Panc1 (cell line): ENCODE data around the gene CLDN7. TPM values are rescaled to one million over a fixed set of nuclear protein-coding genes. Genes with fewer than 3 reads are reported as not detected.

ENCODE experiments used
- ATAC-seq: fragments of 200-7000 bp; cut with Tn5 transposase; 2 replicates; pipeline ENCODE4 v1.9.1; 2020; ENCODE audit warnings: mild to moderate bottlenecking, moderate library complexity
- BruUV-seq: library from RNA; stranded (reverse); fragments of 400-500 nt; replicated peaks from 2 replicates; lab custom pipeline; 2021; lab: Mats Ljungman, UMichigan
- CTCF ChIA-PET: fragments of 300-600 bp; sonication (Branson Sonifier 250); formaldehyde crosslinking; loops from one replicate; lab custom pipeline; 2022; ENCODE audit warnings: antibody characterized with exemption; lab: Charles Lee
- POLR2A ChIA-PET: fragments of 300-600 bp; sonication (Branson Sonifier 250); formaldehyde crosslinking; loops from one replicate; lab custom pipeline; 2022; ENCODE audit warnings: antibody characterized with exemption; lab: Charles Lee
- DNase-seq: peaks from one replicate; pipeline ENCODE4 v3.0.0-alpha.2; 2010; ENCODE audit warnings: low read depth, low spot score
- H3K27ac ChIP-seq: 2 replicates; pipeline ENCODE4 v1.5.1; 2011; ENCODE audit warnings: mild to moderate bottlenecking, low read length, inconsistent platforms
- H3K27me3 ChIP-seq: fragments of 200-500 bp; sonication (Bioruptor generic); 2 replicates; pipeline ENCODE4 v1.6.0; 2014; ENCODE audit warnings: low read length, inconsistent platforms; ENCODE audit not compliant: control insufficient read depth, insufficient read depth
- H3K36me3 ChIP-seq: fragments of 200-500 bp; sonication (Bioruptor generic); 2 replicates; pipeline ENCODE4 v1.5.1; 2014; ENCODE audit warnings: inconsistent platforms, mild to moderate bottlenecking, low read length, moderate library complexity; ENCODE audit not compliant: control insufficient read depth, insufficient read depth
- H3K4me1 ChIP-seq: 2 replicates; pipeline ENCODE4 v1.5.1; 2011; ENCODE audit warnings: inconsistent platforms, mild to moderate bottlenecking, low read length, moderate library complexity; ENCODE audit not compliant: control insufficient read depth, insufficient read depth
- H3K4me3 ChIP-seq, 2 experiments: 2 replicates each; pipeline ENCODE4 v1.5.1; 2011 to 2012; ENCODE audit warnings: low read depth in 2 of 2, low read length in 2 of 2, mild to moderate bottlenecking in 2 of 2, inconsistent platforms in 1 of 2, moderate library complexity in 1 of 2
- H3K9me3 ChIP-seq: fragments of 200-500 bp; sonication (Bioruptor generic); 2 replicates; pipeline ENCODE4 v1.5.1; 2014; ENCODE audit warnings: low read depth, mild to moderate bottlenecking, inconsistent platforms, low read length, moderate library complexity; ENCODE audit not compliant: control insufficient read depth, insufficient read depth
- POLR2AphosphoS5 ChIP-seq: IDR thresholded peaks from 2 replicates; pipeline ENCODE4 v1.6.1; 2012; ENCODE audit warnings: mild to moderate bottlenecking, low read depth, low read length, moderate library complexity
- SIN3A ChIP-seq: IDR thresholded peaks from 2 replicates; pipeline ENCODE4 v1.6.1; 2012; ENCODE audit warnings: low read depth, mild to moderate bottlenecking, low read length, moderate library complexity, borderline replicate concordance; ENCODE audit not compliant: insufficient read depth
- TCF7L2 ChIP-seq: IDR thresholded peaks from 2 replicates; pipeline ENCODE4 v1.6.1; 2011; ENCODE audit warnings: mild to moderate bottlenecking, low read depth, low read length, inconsistent platforms
- in situ Hi-C: cut with HindIII; loops from 2 replicates; pipeline ENCODE4 v1.10.0; 2016; ENCODE audit warnings: low sequenced_read_pairs, low pct_unique_long_range_greater_than_20kb
- intact Hi-C: fragments of 100-400 bp; cut with micrococcal nuclease; formaldehyde crosslinking; loops from one replicate; pipeline ENCODE4 v1.10.0; 2022; ENCODE audit not compliant: unreplicated experiment
- total RNA-seq: library from RNA; stranded (reverse); gene quantifications from one replicate; pipeline ENCODE4 v1.2.1, GENCODE V29; 2021; ENCODE audit not compliant: unreplicated experiment
- TF ChIP-seq, protein P1 (sequence below), 2 experiments: IDR thresholded peaks; 2 replicates each; pipeline ENCODE4 v1.6.1; 2011 to 2012; ENCODE audit warnings: low read depth in 2 of 2, control low read depth in 1 of 2, low read length in 1 of 2, mild to moderate bottlenecking in 1 of 2, moderate library complexity in 1 of 2; ENCODE audit not compliant: insufficient read depth in 1 of 2
- TF ChIP-seq, protein P2 (sequence below): fragments of 450-650 bp; IDR thresholded peaks from 2 replicates; pipeline ENCODE4 v1.5.1; 2017; ENCODE audit warnings: mild to moderate bottlenecking

The CLDN7 gene
- total RNA-seq, 1 experiment from 2014 or later, result 43.1 TPM

GRCh38 chr17:7218166-7218565 is 44.1 kb downstream of the CLDN7 start:
- peak overlapping the region; percentile 14 to 46 for H3K4me3 ChIP-seq
- H3K27ac ChIP-seq, result peak overlapping the region; percentile 95
- TF ChIP-seq, protein P1, sequence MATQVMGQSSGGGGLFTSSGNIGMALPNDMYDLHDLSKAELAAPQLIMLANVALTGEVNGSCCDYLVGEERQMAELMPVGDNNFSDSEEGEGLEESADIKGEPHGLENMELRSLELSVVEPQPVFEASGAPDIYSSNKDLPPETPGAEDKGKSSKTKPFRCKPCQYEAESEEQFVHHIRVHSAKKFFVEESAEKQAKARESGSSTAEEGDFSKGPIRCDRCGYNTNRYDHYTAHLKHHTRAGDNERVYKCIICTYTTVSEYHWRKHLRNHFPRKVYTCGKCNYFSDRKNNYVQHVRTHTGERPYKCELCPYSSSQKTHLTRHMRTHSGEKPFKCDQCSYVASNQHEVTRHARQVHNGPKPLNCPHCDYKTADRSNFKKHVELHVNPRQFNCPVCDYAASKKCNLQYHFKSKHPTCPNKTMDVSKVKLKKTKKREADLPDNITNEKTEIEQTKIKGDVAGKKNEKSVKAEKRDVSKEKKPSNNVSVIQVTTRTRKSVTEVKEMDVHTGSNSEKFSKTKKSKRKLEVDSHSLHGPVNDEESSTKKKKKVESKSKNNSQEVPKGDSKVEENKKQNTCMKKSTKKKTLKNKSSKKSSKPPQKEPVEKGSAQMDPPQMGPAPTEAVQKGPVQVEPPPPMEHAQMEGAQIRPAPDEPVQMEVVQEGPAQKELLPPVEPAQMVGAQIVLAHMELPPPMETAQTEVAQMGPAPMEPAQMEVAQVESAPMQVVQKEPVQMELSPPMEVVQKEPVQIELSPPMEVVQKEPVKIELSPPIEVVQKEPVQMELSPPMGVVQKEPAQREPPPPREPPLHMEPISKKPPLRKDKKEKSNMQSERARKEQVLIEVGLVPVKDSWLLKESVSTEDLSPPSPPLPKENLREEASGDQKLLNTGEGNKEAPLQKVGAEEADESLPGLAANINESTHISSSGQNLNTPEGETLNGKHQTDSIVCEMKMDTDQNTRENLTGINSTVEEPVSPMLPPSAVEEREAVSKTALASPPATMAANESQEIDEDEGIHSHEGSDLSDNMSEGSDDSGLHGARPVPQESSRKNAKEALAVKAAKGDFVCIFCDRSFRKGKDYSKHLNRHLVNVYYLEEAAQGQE (IDR thresholded peaks at IDR 0.05; ENCODE audit: insufficient read depth in 1 of 2, low read depth in 2 of 2, low read length in 1 of 2), result no peak
- TF ChIP-seq POLR2AphosphoS5 (no peak), TCF7L2 (no peak), SIN3A (no peak)
- TF ChIP-seq, protein P2, sequence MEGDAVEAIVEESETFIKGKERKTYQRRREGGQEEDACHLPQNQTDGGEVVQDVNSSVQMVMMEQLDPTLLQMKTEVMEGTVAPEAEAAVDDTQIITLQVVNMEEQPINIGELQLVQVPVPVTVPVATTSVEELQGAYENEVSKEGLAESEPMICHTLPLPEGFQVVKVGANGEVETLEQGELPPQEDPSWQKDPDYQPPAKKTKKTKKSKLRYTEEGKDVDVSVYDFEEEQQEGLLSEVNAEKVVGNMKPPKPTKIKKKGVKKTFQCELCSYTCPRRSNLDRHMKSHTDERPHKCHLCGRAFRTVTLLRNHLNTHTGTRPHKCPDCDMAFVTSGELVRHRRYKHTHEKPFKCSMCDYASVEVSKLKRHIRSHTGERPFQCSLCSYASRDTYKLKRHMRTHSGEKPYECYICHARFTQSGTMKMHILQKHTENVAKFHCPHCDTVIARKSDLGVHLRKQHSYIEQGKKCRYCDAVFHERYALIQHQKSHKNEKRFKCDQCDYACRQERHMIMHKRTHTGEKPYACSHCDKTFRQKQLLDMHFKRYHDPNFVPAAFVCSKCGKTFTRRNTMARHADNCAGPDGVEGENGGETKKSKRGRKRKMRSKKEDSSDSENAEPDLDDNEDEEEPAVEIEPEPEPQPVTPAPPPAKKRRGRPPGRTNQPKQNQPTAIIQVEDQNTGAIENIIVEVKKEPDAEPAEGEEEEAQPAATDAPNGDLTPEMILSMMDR, result no peak
- in situ Hi-C loops (no loop called here), intact Hi-C loops (no loop called here)
- no peak for ATAC-seq
- ChIA-PET POLR2A (no interaction called here), CTCF (no interaction called here)
- H3K9me3 ChIP-seq, result no peaks in the 10 kb centered on the region
- no peak for DNase-seq
- H3K36me3 ChIP-seq, result peaks cover 5% of the 10 kb centered on the region; the same call in 1 of the 2 replicates
- no TSS peak for BruUV-seq
- no peaks in the 10 kb centered on the region for H3K27me3 ChIP-seq
- H3K4me1 ChIP-seq, result peaks cover 44% of the 10 kb centered on the region

GRCh38 chr17:7217113-7217987 is 44.9 kb downstream of the CLDN7 start:
- in situ Hi-C loops, result no loop called here
- ChIA-PET CTCF (interaction anchor here (0.7 kb wide), 1 partner anchor 135 kb away, joined by 3 read pairs; no protein-coding TSS in a partner anchor), POLR2A (interaction anchor here (0.5 to 0.7 kb wide), 2 partner anchors 20 to 95 kb away, joined by 4 to 6 read pairs; no protein-coding TSS in a partner anchor)
- H3K4me3 ChIP-seq, result peak overlapping the region; percentile 53 to 67
- H3K9me3 ChIP-seq, result no peaks in the 10 kb centered on the region
- no peak for ATAC-seq
- no TSS peak for BruUV-seq
- H3K27ac ChIP-seq, result peak overlapping the region; percentile 95
- H3K27me3 ChIP-seq, result no peaks in the 10 kb centered on the region
- intact Hi-C loops, result no loop called here
- peaks cover 40% of the 10 kb centered on the region for H3K4me1 ChIP-seq
- TF ChIP-seq TCF7L2 (no peak), SIN3A (no peak), POLR2AphosphoS5 (no peak)
- TF ChIP-seq, protein P1 (IDR thresholded peaks at IDR 0.05; ENCODE audit: insufficient read depth in 1 of 2, low read depth in 2 of 2, low read length in 1 of 2), result no peak
- TF ChIP-seq, protein P2, result no peak
- no peak for DNase-seq
- H3K36me3 ChIP-seq, result peaks cover 5% of the 10 kb centered on the region; the same call in 1 of the 2 replicates
